HG02970 (cell line): ENCODE data around the gene ASB7.
"Not testable (repeated sequence)": the region's sequence is repeated elsewhere in the genome, so short reads cannot be mapped to it uniquely, and the experiment has no call there.

Experiments used
- ATAC-seq: cut with Tn5 transposase; IDR thresholded peaks from one replicate; pipeline ENCODE4 v1.9.1; 2021; ENCODE audit warnings: mild to moderate bottlenecking, moderate library complexity, moderate number of reproducible peaks; ENCODE audit not compliant: unreplicated experiment, low FRiP score

ASB7 gene

DNA sequence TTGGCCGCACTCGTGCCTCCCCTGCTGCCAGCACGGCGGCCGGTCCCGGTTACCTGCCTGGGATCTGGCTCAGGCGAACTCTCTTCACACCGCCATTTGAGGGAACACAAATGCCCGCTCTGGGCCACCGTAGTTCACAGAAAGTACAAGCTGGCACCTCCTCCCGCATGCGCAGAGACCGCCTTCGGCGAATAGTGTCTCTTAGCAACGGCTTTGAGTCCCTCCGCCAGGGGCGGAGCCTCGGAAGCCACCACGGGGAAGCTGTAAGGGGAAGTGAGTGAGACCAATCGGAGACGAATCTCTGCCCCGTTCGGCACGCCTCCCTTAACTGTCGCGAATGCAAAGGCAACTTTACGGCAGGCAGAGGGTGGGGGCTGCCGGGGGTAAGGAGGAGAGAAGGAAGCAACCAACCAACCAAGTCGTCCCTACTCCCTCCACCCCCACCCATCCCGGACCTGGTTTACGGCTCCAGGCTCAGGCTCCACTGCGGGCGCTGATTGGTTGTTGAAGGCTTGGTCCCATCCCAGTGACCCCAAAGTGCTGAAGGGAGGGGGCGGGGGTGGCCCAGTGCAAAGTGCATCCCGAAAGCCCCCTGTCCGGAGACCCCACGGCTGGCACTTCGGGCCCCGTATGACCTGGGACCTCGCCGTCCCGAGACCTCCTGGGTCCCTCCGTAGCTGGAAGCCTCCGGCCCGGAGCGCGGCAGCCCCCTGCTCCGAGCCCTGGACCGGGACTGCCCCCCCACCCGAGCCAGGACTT, at the start of gene ASB7, which contains the start of gene LINS1:
Gene ASB7, plus strand, starts transcription at position 526 of the 759 bp plus-strand sequence. CDS start 9,628 bp downstream, outside the sequence.
Gene LINS1, minus strand, starts transcription at position 121 of the 759 bp plus-strand sequence. CDS start 21,342 bp downstream, outside the sequence.
- peak; percentile 93 for ATAC-seq

DNA sequence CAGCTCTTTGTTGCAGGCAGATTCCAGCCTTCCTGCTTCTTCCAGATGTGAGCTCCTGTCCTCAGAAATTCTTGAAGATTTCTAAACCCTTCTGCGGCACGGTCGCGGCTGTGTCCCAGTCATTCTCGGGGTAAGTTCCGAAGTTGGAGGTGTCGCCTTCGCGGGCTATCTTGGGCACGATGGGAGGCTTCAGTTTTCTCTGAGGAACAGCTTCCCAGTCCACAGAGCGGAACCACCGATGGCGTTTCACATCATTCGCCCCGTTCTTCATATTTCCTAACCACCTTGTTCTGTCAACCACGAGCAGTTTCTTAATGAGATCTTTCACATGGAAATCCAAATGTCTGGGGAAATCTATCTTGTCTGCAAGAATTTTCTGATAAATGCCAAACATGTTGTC, 48.9 kb upstream of the ASB7 start:
- no peak for ATAC-seq

DNA sequence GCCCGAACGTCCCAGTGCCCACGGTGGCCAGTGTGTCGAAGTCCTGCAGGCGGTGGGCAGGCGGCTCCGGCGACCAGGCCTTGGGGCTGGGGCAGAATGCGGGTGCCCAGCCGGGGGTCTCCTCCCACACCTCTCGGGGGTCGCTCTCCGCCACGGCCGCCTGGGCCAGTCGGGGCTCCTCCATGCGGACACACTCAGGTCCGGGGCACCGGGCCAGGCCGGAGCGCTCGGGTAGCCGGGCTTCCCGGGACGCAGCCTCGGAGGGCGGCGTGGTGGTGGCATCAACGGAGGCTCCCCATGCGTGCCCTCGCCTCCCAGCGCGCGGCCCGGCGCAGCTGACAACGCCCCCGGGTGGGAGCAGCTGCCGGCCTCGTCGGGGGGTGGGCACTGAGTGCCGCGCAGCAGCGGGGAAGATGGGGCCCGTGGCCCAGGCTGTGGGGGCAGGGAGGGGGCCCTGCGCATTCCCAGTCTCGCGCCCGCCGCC, 43.6 kb upstream of the ASB7 start:
- no peak for ATAC-seq

- no peak for ATAC-seq
Measured at GRCh38 chr15:100559330-100559729, 43.1 kb upstream of the ASB7 start.

GRCh38 chr15:100560323-100560722, 42.1 kb upstream of the ASB7 start:
- ATAC-seq, result no peak

DNA sequence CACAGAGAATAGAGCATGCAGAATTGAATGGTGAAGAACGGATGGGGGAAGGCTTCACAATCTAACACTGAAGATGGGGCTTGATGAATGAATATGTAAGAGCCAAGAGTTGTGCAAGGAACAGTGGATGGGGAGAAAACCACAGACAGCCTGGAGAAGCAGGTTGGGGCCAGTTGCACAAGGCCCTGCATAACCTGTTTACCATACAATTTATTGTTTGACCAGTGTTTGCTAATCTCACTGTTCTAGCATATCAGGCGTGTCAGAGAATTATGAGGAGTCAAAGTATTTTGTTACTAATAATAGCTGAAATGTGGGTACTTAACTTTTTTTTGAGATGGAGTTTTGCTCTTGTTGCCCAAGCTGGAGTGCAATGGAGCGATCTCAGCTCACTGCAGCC, 36.8 kb upstream of the ASB7 start:
- ATAC-seq, result no peak

DNA sequence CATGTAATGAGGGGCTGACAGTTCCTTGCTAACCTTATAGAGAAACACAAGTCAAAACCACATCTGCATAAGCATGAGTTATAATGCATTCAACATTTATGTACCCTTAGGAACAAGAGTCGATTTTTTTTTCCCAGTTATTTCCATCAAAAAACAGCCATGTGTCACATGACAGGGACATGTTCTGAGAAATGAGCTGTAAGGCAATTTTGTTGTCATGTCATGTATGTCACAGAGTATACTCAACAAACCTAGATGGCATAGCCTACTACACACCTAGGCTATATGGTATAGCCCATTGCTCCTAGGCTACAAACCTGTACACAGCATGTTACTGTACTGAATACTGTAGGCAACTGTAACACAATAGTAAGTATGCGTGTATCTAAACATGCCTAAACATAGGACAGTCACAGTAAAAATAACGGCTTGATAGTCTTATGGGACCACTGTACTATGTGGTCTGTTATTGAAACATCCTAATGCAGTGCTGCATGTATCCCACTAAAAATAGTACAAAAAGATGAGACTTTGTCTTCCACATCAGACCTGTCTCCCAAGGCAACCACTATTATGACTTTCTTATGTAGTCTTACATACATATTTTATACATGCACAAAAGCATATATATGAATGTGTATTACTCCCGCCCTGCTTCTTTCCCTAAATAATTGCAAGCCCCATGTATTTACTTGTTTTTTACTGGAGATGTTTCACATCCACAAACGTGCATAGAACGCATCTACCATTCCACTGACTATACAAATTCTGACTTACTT, 35.4 kb upstream of the ASB7 start:
- no peak for ATAC-seq

DNA sequence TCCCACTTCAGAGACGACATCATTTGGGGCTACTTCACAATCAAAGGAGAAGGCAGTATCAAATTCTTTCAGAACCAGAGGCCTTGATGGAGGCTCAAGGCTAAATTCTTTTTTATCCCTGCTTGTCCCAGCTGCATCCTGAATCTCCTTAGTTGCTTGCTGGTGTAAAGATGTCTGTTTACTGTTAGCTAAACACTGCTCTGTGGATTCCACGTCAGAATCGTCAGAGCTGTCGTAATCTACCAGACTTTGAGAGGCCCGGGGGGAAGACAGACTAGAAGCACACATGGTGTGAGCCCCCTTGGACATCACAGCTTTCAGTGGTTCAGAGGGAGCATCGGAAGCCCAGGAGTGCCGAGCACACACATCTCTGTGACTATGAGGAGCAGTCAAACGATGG, 33.0 kb upstream of the ASB7 start:
- no peak for ATAC-seq

DNA sequence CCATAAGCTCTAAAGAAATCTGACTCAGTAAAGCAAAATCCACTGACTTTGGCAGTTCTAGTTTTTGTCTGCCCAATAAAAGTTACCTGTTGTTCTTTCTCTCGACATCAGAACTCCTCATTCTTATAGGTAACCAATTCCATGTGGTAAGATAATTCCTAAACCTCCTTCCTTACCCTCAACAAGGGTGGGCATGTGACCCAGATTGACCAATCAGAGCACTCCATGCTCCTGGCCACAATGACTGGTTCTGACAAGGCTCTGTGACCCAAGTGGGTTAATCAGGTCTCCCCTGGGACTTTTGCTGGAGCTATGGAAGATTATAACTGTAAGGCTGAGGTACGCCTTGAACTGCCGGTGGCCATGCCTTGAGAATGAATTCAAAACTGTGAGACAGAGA, 32.1 kb upstream of the ASB7 start:
- ATAC-seq, result no peak

- ATAC-seq, result peak; percentile 66
Measured at GRCh38 chr15:100570735-100571313, 31.6 kb upstream of the ASB7 start.

DNA sequence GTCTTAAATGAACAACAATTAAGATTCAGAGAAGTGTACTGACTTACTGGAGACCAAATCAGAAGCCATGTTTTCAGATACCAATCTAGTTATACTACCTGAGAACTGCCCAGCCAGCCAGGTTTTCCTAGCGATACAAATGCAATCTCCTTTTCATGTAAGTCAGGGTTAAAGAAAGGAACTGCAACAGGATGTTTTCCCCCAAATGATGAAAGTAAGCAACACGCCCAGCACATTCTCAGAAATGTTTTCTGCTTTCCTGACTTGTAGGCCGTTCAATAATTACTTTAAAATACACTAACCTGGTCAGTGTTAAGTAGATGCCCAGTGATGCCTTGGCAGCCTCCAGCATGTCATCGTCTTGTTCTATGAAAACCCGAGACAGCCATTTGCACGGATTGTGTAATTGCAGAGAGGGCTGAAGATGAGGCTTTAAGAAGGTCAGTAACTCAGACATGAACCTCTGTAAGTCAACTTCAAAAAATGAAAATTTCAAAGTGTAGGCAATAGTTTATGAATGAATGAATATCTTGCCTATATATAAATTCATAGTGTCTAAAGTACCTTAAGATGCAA, 30.7 kb upstream of the ASB7 start:
- no peak for ATAC-seq

- no peak for ATAC-seq
Measured at GRCh38 chr15:100572362-100572983, 29.9 kb upstream of the ASB7 start.

GRCh38 chr15:100573526-100573925, 28.9 kb upstream of the ASB7 start:
- no peak for ATAC-seq

DNA sequence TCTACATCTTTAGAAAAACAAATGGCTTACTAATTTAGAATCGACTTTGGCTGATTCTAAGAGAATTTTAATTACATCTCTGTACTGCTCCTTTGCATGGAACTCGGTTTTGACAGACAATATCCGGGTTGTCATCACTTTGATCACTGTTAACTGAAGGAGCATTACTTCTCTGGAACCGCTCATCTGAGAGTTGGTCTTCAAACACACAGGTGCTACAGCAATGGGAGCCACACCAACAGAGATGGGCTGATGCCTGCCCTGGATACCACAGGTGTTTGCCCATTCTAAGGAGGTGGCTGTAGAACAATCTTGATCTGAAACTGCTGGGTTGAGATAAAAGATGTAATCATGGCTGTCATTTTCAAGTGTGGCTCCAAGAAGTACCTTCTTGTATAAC, 22.0 kb upstream of the ASB7 start:
- ATAC-seq, result no peak

GRCh38 chr15:100588638-100589242, 13.6 kb upstream of the ASB7 start:
- ATAC-seq, result no peak

DNA sequence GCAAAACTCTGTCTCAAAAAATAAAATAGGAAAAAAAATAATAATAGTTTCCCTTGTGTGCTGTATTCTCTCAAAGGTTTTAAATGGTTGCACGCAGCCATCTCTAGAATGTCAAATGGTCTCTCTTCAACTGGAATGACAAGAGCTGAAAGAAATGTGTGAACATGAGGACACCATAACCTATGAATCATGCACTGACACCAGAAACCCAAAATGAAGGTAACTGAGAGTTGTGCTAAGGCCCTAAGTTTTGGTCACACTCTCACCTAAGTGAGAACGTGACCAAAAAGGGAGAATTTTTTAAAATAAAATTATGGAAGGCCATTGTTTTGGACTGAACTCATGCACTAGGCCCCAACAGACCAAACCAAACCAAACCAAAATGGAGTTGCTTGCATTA, 11.2 kb upstream of the ASB7 start:
- not testable (repeated sequence) for ATAC-seq

DNA sequence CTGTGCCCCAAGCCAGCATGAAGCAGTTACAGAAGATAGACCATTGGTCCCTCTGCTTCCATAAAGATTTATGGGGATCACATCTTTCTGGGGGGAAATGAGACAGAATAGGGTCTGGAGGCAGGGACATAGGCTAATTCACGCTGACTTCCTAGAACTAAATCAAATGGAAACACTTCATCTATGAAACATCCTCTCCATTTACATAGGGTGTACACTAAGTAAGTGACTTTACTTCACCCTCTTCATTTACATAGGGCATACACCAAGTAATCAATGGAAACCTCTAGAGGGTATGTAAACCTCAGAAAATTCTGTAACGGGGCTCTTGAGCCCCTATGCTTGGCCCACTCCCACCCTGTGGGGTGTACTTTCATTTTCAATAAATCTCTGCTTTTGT, 10.6 kb upstream of the ASB7 start:
- ATAC-seq, result no peak

GRCh38 chr15:100592898-100593297, 9.5 kb upstream of the ASB7 start:
- ATAC-seq, result no peak

GRCh38 chr15:100593431-100593830, 9.0 kb upstream of the ASB7 start:
- no peak for ATAC-seq

DNA sequence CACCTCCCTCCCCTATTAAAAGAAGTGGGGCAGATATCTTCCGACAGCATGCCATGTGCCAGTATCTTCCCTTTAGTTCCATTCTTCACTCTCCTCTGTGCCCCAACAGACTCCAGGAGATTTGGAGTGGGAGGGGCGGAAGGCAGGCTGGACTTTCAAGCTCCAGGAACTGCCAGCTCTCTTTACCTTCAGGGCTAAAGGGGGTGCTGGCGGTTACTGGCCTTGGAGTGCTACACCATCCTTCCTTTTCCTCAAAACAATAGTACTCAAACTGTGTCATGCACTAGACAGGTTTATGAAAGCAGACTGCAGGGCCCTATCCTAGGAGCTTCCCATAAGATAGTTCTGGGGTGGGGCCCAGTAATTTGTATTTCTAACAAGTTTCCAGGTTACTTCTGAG, 6.4 kb upstream of the ASB7 start:
- ATAC-seq, result no peak
